ENCODE results near the gene NLRC5.
"Not testable (repeated sequence)": the region's sequence is repeated elsewhere in the genome, so short reads cannot be mapped to it uniquely, and the experiment has no call there.

NLRC5 gene

DNA sequence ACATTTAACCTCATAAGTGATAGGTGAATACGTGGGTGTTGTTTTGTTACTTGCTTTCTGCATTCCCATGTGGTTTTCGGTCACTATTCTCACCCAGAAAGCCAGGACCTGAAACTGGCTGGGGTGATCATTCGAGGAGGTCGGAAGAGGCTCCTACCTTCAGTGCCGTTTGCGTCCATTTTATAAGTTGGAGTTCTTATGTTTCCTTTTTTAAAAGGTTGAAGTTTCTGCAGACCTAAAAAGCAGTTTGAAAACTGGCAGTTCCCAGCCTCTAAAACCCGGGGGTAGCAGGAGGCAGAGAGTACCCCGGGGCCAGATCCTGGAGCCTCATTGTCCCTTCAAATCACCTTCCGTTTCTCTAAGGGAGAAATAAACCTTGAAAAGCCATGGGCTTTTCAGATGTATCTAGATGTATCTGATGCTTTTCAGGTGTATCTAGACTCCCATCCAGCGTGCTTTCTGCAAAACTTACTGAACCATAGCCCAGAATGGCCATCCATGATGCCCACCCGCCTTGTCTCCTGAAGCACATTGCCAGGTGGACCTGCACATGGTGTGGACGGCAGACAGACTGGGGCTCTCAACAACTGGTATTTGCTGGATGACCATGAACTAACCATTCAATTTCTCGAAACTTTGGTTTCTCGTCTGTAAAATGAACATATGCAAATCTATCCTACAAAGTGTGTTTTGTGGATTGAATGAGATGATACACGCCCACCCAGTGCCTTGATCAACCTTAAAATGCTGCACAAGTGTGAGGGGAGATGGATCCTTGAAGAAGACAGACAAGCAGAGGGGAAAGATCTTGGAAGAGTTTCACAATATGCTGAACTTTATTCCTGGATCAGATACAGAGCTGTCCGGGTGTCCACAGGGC is 1.3 kb downstream of the NLRC5 start:
- Mint-ChIP-seq H3K27me3 (peaks cover 3% of the 10 kb centered on the region), H3K9me3 (no peaks in the 10 kb centered on the region), H3K4me3 (peak overlapping the region; percentile 100), H3K36me3 (peaks cover 73% of the 10 kb centered on the region), H3K27ac (peak overlapping the region; percentile 100), H3K4me1 (peaks cover 72% of the 10 kb centered on the region)
- peak; percentile 24 for DNase-seq
- CTCF ChIA-PET, result interaction anchor here (1.6 to 3.8 kb wide), 3 partner anchors 15 to 161 kb away, joined by 4 to 18 read pairs (median 4); no protein-coding TSS in a partner anchor

GRCh38 chr16:56992431-56992830 is 3.1 kb downstream of the NLRC5 start:
- not testable (repeated sequence) for H3K27ac Mint-ChIP-seq, DNase-seq, H3K9me3 Mint-ChIP-seq, H3K27me3 Mint-ChIP-seq
- peaks cover 78% of the 10 kb centered on the region for H3K36me3 Mint-ChIP-seq
- H3K4me1 Mint-ChIP-seq, result peaks cover 71% of the 10 kb centered on the region
- H3K4me3 Mint-ChIP-seq, result peak overlapping the region; percentile 100
- CTCF ChIA-PET, result interaction anchor here (1.6 kb wide), 1 partner anchor 28 kb away, joined by 5 read pairs; no protein-coding TSS in a partner anchor

DNA sequence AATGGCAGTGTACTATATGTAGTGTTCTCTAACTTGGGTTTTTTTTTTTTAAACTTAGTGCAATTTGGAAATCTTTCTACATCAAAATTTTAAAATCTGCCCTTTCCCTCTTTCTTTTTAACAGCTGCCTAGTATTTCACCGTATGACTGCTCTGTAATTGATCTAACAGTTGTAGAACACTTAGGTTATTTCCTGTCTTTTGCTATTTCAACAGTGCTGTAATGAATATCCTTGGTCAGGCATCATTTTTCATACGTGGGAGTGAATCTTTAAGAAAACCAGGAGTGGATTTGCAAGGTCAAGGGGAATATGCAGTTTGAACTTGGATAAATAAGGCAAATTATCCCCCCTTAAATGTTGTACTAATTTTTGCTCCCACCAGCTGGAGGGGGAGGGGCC is 3.8 kb downstream of the NLRC5 start:
- Mint-ChIP-seq H3K36me3 (peaks cover 75% of the 10 kb centered on the region), H3K27me3 (peaks cover 3% of the 10 kb centered on the region), H3K4me3 (peak overlapping the region; percentile 53), H3K9me3 (no peaks in the 10 kb centered on the region), H3K4me1 (peaks cover 71% of the 10 kb centered on the region), H3K27ac (peak overlapping the region; percentile 50)
- CTCF ChIA-PET, result interaction anchor here (0.7 to 1.6 kb wide), 2 partner anchors 29 to 48 kb away, joined by 3 to 5 read pairs; no protein-coding TSS in a partner anchor
- DNase-seq, result no peak

- CTCF ChIA-PET, result no interaction called here
- Mint-ChIP-seq H3K27ac (peak overlapping the region; percentile 84), H3K9me3 (no peaks in the 10 kb centered on the region), H3K4me3 (peak overlapping the region; percentile 53), H3K27me3 (peaks cover 3% of the 10 kb centered on the region), H3K4me1 (peaks cover 79% of the 10 kb centered on the region), H3K36me3 (peaks cover 78% of the 10 kb centered on the region)
- DNase-seq, result no peak
Observed at GRCh38 chr16:56994311-56994710, 5.0 kb downstream of the NLRC5 start.

DNA sequence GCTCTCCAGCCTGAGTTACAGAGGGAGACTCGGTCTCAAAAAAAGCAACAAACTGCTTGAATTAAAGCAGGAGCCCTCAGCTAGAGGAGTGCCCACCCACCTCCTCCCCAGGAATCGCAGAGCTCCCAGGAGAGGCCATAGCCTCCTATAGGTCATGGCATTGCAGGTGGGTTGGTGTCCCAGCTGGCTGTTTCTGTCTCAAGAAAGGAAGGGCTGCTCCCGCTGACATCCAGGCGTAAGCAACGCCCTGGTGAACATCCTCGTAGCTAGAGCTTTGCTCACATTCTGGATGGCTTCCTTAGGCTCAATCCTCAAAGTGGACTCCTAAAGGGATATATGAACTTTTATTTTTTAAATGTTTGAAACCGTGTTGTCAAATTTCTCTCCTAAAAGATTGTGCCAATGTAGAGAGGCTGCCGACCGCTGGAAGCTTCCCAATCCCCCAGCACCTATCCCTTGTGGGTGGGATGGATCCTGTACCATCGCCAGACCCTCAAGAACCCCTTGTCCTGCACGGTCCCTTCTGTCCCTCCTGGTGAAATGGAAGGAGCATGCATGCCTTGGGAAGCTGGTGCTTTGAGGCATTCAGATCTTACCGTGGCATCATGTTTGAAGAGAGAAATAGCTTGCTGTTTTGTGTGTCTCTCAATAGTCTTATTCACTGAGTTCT is 5.9 kb downstream of the NLRC5 start:
- H3K4me1 Mint-ChIP-seq, result peaks cover 89% of the 10 kb centered on the region
- peak overlapping the region; percentile 84 for H3K27ac Mint-ChIP-seq
- H3K36me3 Mint-ChIP-seq, result peaks cover 75% of the 10 kb centered on the region
- H3K27me3 Mint-ChIP-seq, result no peaks in the 10 kb centered on the region
- CTCF ChIA-PET, result interaction anchor here (1.8 kb wide), 1 partner anchor 10 kb away, joined by 4 read pairs; no protein-coding TSS in a partner anchor
- H3K4me3 Mint-ChIP-seq, result peak overlapping the region; percentile 28
- H3K9me3 Mint-ChIP-seq, result no peaks in the 10 kb centered on the region
- DNase-seq, result no peak

DNA sequence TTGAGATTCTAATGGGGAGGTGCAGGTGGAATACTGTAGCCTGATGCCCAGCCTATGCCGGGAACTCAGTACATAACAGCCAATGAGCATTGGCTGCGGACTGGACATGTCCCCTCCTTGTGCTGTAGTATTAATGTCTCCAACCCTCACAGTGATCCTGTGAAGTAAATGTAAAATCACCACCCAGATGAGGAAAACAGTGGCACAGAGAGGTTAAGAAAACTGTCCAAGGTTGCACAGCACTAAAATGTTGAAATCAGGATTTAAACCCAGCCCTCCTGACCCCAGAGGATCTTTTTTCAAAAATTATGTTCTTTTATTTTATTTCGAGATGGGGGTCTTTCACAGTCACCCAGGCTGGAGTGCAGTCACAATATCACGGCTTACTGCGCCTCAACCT is 7.9 kb downstream of the NLRC5 start:
- Mint-ChIP-seq H3K27me3 (no peaks in the 10 kb centered on the region), H3K4me1 (peaks cover 94% of the 10 kb centered on the region), H3K4me3 (no peak overlapping the region), H3K36me3 (peaks cover 74% of the 10 kb centered on the region), H3K9me3 (no peaks in the 10 kb centered on the region), H3K27ac (peak overlapping the region; percentile 9)
- no peak for DNase-seq
- CTCF ChIA-PET, result interaction anchor here (0.7 kb wide), 1 partner anchor 14 kb away, joined by 3 read pairs; no protein-coding TSS in a partner anchor

DNA sequence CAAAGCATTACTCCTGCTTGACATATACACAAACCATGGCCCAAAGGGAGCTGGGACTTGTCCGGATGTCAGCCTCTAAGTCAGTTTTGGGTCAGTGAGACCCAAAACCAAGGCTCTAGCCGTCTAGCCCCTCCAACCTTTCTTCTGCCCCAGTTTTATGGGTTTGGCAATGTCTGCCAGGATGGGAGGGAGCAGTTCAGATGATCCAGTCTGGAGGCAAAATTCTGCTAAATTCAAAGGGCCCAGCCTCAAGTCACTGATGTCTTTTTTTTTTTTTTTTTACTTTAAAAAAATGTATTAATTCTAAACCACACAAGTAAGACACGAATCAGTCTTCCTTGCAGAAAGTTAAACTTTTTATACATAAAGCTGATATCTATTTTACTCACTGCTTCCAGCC is 8.6 kb downstream of the NLRC5 start:
- H3K4me3 Mint-ChIP-seq, result no peak overlapping the region
- H3K9me3 Mint-ChIP-seq, result no peaks in the 10 kb centered on the region
- H3K4me1 Mint-ChIP-seq, result peaks cover 93% of the 10 kb centered on the region
- peak overlapping the region; percentile 9 for H3K27ac Mint-ChIP-seq
- peaks cover 72% of the 10 kb centered on the region for H3K36me3 Mint-ChIP-seq
- CTCF ChIA-PET, result interaction anchor here (0.7 to 0.9 kb wide), 2 partner anchors 9 to 13 kb away, joined by 3 to 5 read pairs; no protein-coding TSS in a partner anchor
- no peak for DNase-seq
- no peaks in the 10 kb centered on the region for H3K27me3 Mint-ChIP-seq

- H3K9me3 Mint-ChIP-seq, result no peaks in the 10 kb centered on the region
- CTCF ChIA-PET, result interaction anchor here (0.9 kb wide), 1 partner anchor 9 kb away, joined by 5 read pairs; no protein-coding TSS in a partner anchor
- peak overlapping the region; percentile 15 for H3K4me3 Mint-ChIP-seq
- H3K36me3 Mint-ChIP-seq, result peaks cover 68% of the 10 kb centered on the region
- peaks cover 93% of the 10 kb centered on the region for H3K4me1 Mint-ChIP-seq
- no peaks in the 10 kb centered on the region for H3K27me3 Mint-ChIP-seq
- peak overlapping the region; percentile 87 for H3K27ac Mint-ChIP-seq
- no peak for DNase-seq
Observed at GRCh38 chr16:56998352-56998751, 9.0 kb downstream of the NLRC5 start.

DNA sequence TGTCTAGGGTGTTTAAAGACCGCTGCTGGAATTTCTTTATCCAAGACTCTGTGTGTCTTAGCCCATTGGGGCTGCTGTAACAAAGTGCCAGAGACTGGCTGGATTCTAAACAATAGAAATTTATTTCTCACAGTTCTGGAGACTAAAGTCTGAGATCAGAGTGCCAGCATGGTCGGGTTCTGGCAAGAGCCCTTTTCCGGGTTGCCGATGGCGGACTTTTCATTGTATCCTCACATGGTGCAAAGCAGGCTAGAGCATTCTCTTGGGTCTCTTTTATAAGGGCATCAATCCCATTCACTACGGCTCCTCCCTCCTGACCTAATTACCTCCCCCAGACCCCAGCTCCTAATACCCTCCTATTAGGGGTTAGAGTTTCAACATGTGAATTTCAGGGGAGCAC is 9.5 kb downstream of the NLRC5 start:
- DNase-seq, result no peak
- no peak overlapping the region for H3K4me3 Mint-ChIP-seq
- peaks cover 68% of the 10 kb centered on the region for H3K36me3 Mint-ChIP-seq
- H3K27me3 Mint-ChIP-seq, result no peaks in the 10 kb centered on the region
- H3K9me3 Mint-ChIP-seq, result no peaks in the 10 kb centered on the region
- H3K27ac Mint-ChIP-seq, result peak overlapping the region; percentile 87
- CTCF ChIA-PET, result interaction anchor here (1.3 to 1.7 kb wide), 2 partner anchors 9 to 43 kb away, joined by 4 to 8 read pairs; partner anchors contain the start of gene NLRC5
- peaks cover 93% of the 10 kb centered on the region for H3K4me1 Mint-ChIP-seq

DNA sequence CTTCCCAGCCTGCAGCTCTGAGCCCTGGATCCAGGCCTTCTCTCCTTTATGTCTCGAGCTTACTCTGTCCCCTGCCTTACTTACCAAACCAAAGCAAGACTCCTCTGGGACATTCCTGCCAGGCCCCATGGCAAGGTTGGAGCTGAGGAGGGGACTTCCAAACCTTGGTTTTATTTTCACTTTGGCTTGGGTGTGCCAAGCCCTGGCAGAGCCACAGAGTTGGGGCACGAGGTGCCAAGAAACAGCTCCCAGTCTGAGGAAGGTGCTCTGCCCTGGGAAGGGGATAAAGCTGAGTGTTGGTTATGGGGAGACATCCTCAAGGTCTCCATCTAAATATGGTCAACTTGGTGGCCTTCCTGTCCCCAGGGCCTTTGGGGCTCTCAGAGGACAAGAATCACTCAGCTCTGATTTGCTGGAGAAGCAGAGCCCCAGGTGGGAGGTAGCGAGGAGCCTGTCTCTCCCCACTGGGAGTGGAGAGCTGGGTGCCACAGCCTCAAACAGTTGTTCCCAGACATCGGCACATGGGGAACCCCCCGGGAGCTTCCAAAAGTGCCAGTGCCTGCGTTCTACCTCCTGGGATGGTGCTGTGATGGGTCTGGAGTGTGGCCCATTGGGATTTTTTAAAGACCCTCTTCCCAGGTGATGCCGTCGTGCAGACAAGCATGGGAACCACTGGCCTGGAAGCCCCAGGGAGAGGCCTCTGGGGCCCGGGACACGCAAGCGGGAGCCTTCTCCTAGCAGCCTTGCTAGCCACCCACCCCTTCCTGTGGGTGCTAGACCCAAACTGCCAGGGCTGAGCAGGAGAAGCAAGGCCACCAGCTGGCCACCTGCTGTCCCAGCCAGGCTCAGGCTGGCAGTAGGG is 10.3 kb downstream of the NLRC5 start:
- Mint-ChIP-seq H3K36me3 (peaks cover 68% of the 10 kb centered on the region), H3K27ac (peak overlapping the region; percentile 87), H3K4me1 (peaks cover 93% of the 10 kb centered on the region), H3K4me3 (peak overlapping the region; percentile 10), H3K9me3 (no peaks in the 10 kb centered on the region), H3K27me3 (no peaks in the 10 kb centered on the region)
- CTCF ChIA-PET, result interaction anchor here (0.7 to 1.7 kb wide), 4 partner anchors 10 to 133 kb away, joined by 3 to 8 read pairs (median 4); partner anchors contain the start of gene NLRC5
- peak; percentile 47 for DNase-seq

- no peaks in the 10 kb centered on the region for H3K27me3 Mint-ChIP-seq
- H3K36me3 Mint-ChIP-seq, result peaks cover 74% of the 10 kb centered on the region
- H3K4me1 Mint-ChIP-seq, result peaks cover 92% of the 10 kb centered on the region
- H3K4me3 Mint-ChIP-seq, result no peak overlapping the region
- H3K9me3 Mint-ChIP-seq, result no peaks in the 10 kb centered on the region
- H3K27ac Mint-ChIP-seq, result peak overlapping the region; percentile 89
- CTCF ChIA-PET, result interaction anchor here (0.9 to 1.7 kb wide), 3 partner anchors 11 to 41 kb away, joined by 3 to 8 read pairs (median 4); partner anchors contain the start of gene NLRC5
- peak; percentile 42 for DNase-seq
Observed at GRCh38 chr16:57000271-57001025, 11.1 kb downstream of the NLRC5 start.

GRCh38 chr16:57001026-57001679 is 11.8 kb downstream of the NLRC5 start:
- Mint-ChIP-seq H3K4me3 (no peak overlapping the region), H3K27ac (peak overlapping the region; percentile 89), H3K9me3 (no peaks in the 10 kb centered on the region), H3K36me3 (peaks cover 72% of the 10 kb centered on the region), H3K27me3 (no peaks in the 10 kb centered on the region), H3K4me1 (peaks cover 92% of the 10 kb centered on the region)
- no peak for DNase-seq
- CTCF ChIA-PET, result no interaction called here
